AG09309 (cell line): ENCODE measurements around the gene TCF4.
A peak's percentile ranks its signal among the peaks of the same experiment; 100 is the strongest.

Source experiments
- DNase-seq: peaks from one replicate; pipeline ENCODE4 v3.0.0-alpha.2; 2010; ENCODE audit warnings: low read depth
- H3K4me3 ChIP-seq: 2 replicates; pipeline ENCODE4 v1.5.1; 2011; ENCODE audit warnings: mild to moderate bottlenecking, low read depth, low read length, moderate library complexity; ENCODE audit not compliant: control insufficient read depth
- TF ChIP-seq, protein P1 (sequence below): IDR thresholded peaks from 2 replicates; pipeline ENCODE4 v1.5.1; 2011; ENCODE audit warnings: mild to moderate bottlenecking, low read depth, low read length, inconsistent platforms; ENCODE audit not compliant: insufficient read depth, control insufficient read depth; ENCODE audit errors: missing control alignments

Gene TCF4

DNA sequence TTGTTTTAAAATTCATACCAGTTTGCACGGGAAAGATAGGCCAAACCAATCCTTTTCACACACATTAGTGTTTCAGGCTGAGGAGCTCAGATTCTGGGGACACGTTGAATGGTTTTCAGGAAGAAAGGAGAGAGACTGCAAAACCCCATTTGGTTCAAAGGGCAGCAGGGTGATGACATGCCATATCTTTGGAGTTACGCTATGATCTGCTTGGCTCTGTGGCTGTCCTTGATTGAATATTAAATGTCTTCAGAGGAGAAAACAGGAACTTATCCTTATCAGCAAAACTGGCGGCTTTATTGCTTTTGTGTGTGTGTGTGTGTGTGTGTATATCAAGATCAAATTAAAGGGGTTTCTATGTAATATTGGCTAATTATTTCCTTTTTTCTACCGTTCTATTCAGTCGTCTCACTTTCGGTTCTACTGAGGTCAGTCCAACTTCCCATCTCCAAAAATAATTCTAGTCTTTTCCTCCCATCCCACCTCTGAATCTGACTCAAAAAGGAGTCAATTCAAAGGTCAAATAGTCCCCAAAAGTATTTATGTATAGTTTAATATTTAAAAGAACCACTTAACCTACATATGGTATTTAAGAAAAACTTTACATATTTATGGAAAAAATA is 335.8 kb downstream of the TCF4 start:
- TF ChIP-seq, protein P1, sequence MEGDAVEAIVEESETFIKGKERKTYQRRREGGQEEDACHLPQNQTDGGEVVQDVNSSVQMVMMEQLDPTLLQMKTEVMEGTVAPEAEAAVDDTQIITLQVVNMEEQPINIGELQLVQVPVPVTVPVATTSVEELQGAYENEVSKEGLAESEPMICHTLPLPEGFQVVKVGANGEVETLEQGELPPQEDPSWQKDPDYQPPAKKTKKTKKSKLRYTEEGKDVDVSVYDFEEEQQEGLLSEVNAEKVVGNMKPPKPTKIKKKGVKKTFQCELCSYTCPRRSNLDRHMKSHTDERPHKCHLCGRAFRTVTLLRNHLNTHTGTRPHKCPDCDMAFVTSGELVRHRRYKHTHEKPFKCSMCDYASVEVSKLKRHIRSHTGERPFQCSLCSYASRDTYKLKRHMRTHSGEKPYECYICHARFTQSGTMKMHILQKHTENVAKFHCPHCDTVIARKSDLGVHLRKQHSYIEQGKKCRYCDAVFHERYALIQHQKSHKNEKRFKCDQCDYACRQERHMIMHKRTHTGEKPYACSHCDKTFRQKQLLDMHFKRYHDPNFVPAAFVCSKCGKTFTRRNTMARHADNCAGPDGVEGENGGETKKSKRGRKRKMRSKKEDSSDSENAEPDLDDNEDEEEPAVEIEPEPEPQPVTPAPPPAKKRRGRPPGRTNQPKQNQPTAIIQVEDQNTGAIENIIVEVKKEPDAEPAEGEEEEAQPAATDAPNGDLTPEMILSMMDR: no peak
- H3K4me3 ChIP-seq: no peak overlapping the region
- no peak for DNase-seq

DNA sequence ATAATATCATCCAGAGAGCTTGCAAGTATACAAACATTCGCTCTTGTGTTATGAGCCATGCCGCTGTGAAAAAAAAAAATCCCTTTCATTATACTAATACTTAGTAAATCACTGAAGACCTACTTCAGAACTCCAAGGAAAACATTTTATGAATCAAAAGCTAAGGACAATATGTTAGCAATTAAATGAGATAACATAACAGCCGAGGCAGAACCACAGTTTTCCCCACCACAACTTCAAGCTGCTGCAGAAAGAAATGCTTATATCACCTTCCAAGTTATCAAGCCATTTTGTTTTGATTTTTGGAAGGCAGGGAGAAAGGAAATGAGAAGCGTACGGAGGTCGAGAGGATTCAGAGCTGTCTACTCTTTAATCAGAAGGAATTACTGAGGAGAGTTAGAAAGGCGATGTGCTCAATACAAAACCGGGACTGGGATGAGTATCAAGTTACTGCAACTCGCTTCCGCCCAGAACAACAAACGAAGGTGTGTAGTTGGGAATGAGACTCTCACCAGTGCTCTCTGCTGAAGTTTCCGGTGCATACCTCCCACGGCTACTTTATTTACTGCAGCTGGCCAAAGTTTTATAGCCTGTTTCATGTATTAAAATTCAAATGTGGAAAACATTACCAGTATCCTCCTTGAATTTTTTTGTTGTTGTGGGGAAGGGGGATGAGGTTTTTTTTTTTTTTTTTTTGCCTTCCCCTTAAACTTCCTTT is 336.6 kb downstream of the TCF4 start:
- TF ChIP-seq, protein P1: no peak
- DNase-seq: peak; percentile 55
- H3K4me3 ChIP-seq: no peak overlapping the region; the same call in 1 of the 2 replicates

DNA sequence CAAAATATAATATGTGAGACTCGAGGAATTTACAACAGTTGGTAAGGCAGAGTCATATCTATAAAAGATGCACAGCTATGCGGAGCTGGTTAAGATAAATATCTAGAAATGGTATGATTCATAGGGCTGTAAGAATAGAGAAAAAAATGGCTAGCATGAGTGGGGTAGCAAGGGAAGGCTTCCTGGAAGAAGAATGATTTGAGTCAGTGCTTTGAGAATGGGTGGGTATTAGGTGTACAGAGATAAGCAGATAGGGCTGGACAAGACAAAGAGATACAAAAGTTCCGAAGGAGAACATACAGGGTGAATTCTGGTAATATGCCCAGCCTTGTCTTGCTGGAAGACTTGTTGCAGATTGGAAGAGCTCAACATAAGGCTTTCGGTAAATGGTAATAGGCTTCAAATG is 337.2 kb downstream of the TCF4 start:
- no peak for DNase-seq
- H3K4me3 ChIP-seq: no peak overlapping the region
- TF ChIP-seq, protein P1: no peak

DNA sequence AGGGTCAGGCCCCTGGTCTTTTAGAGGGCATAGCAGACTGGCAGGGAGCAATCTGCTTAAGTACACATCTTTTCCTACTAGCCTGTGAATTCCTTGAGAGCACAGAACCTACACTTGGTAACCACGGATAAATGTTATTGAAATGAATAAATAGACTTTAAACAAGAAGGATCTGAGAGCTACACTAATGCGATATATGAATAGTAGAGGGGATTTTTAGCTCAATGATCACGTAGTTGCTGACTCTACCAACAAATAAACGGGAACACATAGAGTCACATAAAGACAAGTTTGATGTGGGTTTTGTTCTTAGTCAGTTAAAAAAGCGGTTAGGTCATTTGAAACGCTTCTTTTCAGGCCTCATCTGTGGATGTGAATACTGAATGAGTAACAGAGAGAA is 338.4 kb downstream of the TCF4 start:
- H3K4me3 ChIP-seq: no peak overlapping the region
- no peak for DNase-seq
- TF ChIP-seq, protein P1: no peak

DNA sequence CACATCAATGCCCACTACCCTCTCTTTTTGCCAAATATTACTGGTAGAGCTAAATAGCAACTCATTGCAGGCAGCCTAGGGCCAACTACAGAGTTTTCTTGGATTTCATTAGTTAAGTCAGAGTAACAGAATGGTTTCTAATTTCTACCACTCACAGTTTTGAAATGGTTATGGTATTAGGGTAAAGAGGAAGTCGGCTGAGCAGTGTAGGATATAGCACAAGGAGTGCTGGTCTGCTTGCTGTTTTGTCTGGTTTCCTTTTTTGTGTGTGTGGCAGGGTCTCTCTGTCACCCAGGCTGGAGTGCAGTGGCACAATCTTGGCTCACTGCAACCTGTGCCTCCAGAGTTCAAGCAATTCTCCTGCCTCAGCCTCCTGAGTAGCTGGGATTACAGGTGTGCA is 339.5 kb downstream of the TCF4 start:
- TF ChIP-seq, protein P1: no peak
- no peak overlapping the region for H3K4me3 ChIP-seq
- DNase-seq: no peak

DNA sequence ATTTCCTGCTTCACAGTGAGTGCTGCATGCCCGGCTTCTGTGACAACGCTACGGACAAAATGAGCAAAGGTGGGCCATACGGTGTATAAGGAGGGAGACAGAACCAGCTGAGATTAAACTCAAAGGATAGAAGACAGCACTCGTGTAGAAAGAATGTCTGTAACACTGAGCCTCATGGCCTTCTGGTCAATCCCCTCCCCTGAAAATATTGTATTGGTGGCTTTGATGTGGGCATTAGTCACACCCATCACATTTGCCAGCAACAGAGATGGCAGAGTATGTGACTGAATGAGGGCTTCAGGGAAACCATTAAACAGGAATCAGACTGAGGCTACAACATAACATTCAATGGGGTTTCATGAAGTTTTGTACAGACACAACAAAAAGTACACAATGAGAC is 341.0 kb downstream of the TCF4 start:
- H3K4me3 ChIP-seq: no peak overlapping the region
- no peak for DNase-seq
- TF ChIP-seq, protein P1: no peak
